ENCODE results near the gene TRPM5.

The TRPM5 gene

DNA sequence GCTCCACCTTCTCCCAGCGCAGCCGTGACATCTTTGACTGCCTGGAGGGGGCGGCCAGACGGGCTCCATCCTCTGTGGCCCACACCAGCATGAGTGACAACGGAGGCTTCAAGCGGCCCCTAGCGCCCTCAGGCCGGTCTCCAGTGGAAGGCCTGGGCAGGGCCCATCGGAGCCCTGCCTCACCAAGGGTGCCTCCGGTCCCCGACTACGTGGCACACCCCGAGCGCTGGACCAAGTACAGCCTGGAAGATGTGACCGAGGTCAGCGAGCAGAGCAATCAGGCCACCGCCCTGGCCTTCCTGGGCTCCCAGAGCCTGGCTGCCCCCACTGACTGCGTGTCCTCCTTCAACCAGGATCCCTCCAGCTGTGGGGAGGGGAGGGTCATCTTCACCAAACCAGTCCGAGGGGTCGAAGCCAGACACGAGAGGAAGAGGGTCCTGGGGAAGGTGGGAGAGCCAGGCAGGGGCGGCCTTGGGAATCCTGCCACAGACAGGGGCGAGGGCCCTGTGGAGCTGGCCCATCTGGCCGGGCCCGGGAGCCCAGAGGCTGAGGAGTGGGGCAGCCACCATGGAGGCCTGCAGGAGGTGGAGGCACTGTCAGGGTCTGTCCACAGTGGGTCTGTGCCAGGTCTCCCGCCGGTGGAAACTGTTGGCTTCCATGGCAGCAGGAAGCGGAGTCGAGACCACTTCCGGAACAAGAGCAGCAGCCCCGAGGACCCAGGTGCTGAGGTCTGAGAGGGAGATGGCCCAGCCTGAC lies 41.2 kb downstream of the TRPM5 start:
- no peak for DNase-seq

DNA sequence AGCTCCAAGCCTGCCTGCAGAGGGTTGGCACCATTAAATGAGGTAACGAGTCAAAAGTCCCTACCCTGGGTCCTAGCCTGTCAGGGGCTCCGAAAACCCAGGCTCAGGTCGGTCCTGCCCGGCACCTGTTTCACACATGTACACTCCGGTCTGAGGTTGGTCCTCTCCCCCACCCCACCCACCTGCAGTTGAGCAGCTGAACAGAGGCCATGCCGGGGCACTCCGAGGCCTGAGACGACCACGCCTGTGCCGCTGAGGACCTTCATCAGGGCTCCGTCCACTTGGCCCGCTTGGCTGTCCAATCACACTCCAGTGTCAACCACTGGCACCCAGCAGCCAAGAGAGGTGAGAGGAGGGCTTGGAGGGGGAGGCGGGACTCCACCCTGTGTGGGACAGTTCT lies 42.2 kb downstream of the TRPM5 start:
- no peak for DNase-seq

DNA sequence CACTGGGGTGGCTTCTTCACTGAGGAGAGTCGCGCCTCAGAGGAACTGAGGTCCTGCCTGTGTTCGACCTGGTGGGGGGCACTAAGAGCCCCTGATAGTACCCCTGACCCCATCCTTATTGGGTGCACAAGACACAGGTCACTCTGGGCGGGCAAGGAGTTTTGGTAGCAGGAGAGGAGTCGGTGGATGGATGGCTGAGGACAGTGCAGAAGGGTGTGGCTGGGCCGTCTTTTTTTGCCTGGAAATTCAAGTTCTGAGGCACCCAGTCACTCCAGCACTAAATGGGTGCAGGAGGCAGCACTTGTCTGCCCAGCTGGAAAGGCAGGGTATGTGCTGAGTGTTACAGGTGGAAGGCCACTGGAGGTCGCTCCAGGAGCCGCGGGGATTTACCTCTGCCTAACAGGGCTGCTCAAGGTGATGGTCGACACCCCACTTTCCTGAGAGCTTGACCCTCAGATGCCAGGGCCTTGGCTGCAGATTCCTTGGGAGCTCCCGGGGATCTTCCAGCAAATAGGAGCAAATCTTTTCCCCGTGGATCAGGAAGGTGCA lies 42.8 kb downstream of the TRPM5 start:
- DNase-seq: no peak

DNA sequence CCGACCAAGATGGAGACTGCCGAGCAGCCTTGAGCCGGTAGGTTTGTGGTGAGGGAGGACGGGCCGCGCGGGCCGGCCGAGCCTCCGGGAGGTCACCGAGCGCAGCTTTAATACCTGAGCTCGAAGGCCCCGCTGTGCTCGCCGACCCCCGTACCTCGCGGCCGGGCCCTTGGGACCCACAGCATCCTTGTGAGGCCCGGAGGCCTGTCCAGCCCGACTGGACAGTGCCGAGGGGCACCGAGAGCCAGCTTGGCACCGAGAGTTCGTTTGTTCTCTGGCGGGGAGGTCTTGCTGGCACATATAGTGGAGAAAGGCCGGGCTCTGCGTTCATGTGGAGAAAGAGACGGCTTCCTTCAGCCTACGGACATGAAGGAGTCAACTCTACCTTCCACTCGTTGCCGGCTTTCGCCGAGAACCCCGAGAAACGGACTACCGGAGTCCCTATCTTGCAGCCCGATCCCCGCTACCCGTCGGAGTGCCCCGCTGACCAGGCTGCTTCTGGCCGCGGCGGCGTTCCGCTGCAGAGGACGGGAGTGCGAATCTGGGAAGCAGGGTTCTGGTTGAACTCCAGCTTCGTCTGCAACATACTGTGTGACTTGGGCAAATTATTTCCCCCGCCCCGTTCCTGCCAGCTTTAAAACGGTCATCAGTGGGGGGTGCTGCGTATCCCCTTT lies 43.4 kb downstream of the TRPM5 start:
- no peak for DNase-seq

DNA sequence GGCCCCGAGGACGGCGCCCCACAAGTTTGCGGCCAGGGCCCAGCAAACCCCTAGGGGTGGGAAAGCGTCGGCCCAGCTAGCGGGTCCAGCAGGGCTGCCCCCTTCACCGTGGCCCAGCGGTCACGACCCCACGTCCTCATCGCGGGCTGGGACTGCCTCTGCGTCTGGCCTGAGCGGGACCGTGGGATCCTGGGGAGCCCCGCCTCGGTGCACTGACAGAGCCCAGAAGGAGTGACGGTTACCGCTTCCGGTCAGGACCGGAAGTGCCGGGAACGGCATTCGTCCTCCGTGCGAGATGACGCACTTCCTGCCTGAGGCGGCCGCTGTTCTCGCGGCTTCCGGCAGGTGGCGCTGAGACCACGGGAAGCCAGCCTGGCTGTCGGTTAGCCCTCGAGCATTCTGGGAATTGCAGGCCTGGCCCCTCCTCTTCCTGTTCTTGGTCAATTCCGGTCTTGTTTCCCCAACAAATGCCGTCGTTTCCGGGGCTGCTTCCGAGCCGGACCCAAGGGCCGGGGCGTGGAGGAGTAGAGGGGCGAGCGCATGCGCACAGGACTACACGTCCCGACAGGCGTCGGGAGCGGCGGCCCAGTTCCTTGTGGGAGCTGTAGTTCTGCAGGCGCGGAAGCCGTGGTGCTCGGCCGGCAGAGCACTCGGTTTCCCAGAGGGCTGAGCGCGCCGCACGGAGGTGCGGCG lies 44.1 kb downstream of the TRPM5 start, which contains the start of gene TSSC4:
Gene TSSC4, plus strand, starts transcription at position 682 of the 693 bp plus-strand sequence. CDS start 1,884 bp downstream, outside the sequence.
- peak; percentile 99 for DNase-seq

DNA sequence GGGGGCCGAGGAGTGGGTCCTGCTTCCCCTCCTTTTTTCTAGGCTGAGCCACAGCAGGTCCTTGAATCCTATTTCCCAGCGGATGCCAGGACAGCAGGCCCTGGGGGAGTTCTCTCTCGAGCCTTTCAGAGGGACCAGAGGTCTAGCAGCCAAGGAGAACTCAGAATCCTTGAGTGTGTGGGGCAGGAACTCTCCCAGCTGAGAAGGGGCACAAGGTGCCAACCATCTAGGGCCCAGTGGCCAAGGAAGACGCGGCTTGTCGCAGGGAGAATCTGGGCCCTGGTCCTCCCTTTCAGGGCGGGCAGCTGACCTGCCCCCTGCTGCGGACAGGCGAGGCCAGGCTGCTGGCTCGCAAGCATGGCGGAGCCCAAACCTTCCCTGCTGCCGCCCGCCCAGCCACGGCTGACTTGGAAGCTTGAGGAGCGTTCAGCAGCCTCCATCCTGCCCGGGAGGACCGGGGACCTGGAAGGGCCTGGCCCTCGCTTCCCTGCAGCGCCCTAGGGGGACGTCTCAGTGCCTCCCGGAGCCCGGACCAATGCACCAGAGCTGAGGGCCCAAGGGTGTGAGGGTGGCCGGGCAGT lies 44.7 kb downstream of the TRPM5 start:
- no peak for DNase-seq

DNA sequence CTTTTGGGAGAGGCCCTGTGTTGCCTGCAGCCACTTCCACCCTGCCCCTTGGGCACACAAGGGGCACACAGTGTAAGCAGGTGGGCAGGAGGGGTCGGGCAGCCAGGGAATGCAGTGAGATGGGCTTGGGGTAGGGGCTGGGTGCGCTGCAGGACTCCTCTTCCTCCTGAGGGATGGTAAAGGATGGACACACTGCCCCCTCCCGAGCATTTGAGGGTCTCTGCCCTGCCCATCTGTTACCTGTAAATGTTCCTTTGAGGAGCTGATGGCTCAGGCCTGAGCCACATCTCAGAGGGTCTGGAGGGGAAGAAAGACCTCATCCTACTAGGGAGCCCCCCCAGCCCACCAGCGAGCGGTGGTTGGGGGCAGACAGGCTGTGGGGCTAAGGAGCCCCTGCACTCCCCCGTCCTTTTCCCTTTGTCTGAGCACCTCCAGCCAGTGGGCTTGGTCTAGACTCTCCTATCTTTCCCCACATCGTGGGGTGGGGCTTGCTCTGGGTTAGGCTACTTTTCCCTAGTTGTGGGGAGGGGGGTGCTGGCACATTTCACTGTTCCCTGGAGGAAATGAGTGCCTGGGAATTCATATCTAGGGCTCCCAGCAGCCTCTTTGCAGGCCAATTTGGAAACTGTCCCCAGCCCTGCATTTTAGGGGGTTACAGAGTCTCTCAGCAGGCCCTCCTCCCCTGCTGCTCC lies 45.5 kb downstream of the TRPM5 start:
- DNase-seq: peak in 1 of 2 experiments; percentile 37

DNA sequence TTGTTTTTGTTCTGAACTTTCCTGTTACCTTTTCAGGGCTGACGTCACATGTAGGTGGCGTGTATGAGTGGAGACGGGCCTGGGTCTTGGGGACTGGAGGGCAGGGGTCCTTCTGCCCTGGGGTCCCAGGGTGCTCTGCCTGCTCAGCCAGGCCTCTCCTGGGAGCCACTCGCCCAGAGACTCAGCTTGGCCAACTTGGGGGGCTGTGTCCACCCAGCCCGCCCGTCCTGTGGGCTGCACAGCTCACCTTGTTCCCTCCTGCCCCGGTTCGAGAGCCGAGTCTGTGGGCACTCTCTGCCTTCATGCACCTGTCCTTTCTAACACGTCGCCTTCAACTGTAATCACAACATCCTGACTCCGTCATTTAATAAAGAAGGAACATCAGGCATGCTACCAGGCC lies 47.3 kb downstream of the TRPM5 start:
- no peak for DNase-seq

DNA sequence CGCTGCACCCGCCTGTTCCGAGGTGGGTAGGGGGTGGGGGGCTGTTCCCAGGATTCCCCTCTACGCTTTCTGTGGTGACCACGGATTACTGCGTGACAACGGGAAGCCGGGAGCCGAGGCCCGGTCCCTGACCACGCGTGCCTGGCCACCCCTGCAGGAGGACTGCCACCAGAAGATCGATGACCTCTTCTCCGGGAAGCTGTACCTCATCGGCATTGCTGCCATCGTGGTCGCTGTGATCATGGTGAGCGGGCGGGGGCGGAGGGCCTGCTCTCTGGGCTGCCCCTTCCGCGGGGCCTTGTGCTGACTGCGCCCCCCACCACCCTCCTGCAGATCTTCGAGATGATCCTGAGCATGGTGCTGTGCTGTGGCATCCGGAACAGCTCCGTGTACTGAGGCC lies 47.8 kb downstream of the TRPM5 start:
- no peak for DNase-seq

DNA sequence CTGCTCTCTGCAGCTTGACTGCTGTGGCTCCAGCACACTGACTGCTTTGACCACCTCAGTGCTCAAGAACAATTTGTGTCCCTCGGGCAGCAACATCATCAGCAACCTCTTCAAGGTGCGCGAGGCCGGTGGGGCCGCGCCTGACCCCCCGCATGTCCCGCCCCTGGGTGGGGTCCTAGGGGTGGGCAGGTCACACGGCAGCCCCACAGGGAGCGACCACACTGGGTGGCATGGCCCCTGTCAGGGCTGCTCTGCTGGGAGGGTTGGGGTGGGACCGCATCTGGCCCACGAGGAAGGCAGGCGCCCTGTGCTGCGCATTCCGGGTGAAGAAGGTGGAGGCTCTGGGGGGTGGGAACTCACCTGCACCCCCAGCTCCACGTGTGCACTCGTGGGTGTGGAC lies 48.5 kb downstream of the TRPM5 start:
- DNase-seq: no peak

DNA sequence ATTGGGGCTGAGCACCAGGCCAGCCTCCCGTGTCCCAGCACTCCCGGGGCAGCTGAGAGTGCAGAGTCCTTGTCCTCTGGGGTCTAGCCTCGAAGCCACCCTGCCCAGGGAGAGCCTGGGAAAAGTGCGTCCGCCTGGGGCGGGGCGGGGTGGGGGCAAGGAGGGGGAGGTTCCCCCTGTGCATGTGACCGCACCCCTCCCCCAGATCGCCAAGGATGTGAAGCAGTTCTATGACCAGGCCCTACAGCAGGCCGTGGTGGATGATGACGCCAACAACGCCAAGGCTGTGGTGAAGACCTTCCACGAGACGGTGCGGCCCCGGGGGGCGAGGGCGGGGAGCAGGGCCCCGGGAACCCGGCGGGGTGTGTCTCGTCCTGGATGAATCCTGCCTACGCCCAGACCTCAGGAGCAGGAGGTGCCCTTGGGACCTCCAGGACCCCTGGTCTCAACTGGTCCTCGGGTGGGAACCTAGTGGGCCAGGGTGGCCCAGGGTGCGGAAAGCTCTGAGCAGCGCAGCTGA lies 49.0 kb downstream of the TRPM5 start:
- DNase-seq: no peak

DNA sequence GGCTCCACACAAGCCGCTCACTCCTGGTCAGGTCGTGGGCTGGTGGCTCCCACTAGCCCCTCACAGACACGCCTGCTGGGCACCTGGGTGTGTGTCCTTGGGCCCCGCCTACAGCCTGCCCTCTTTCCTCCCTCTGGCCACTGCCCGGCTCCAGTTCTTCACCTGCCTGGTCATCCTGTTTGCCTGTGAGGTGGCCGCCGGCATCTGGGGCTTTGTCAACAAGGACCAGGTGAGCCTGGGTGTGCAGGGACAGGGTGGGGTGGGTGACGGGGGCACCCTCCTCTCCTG lies 49.6 kb downstream of the TRPM5 start:
- no peak for DNase-seq

All from NCI-H524 (cell line).